OCI-M2 (cell line): ENCODE data around the gene LRGUK.

Experiments
- DNase-seq: peaks from one replicate; lab custom pipeline; 2025; ENCODE audit not compliant: unreplicated experiment; lab: John Stamatoyannopoulos, UW

LRGUK gene

GRCh38 chr7:134122980-134123379 is 4.2 kb upstream of the LRGUK start:
- no peak for DNase-seq

DNA sequence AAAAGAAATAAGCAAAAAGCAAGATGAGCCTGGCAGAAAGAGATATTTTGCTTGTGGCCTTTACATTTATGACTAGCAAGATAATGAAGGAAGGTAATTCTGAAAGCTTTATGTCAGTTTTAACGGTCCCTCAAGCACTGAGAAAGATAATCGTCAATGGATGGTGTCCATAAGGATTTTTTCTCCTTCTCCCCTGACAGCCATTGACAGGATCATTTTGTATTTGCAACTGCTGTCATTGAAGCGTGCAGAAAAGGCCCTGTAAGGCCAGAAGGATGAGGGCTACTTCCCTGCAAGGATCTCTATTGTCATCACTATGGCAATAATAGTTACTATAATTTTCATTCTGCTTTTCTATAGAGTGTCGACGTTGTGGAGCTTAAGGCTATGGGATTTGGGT is 994 bp upstream of the LRGUK start:
- no peak for DNase-seq

- DNase-seq = no peak
Observed at GRCh38 chr7:134126596-134126965, 559 bp upstream of the LRGUK start.

- DNase-seq = no peak
Observed at GRCh38 chr7:134128829-134129228, 1.7 kb downstream of the LRGUK start.

GRCh38 chr7:134129856-134130523 is 2.9 kb downstream of the LRGUK start:
- no peak for DNase-seq

DNA sequence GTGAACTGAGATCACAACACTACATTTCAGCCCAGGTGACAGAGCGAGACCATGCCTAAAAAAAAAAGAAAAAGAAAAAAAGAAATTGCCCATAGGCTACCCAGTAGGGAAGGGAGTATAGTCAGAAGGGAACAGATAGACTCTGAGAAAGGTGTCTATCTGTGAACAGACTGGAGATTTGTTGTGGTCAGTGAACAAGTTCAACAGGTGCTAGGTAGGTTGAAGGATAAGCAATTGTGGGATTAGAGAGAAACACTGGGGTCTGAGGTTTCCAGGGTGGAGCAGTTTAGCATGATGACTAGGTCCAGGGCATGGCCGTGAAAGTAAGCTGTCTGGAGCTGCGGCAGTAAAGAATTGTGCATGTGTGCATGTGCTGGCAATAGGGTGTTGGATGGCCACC is 6.9 kb downstream of the LRGUK start:
- no peak for DNase-seq

DNA sequence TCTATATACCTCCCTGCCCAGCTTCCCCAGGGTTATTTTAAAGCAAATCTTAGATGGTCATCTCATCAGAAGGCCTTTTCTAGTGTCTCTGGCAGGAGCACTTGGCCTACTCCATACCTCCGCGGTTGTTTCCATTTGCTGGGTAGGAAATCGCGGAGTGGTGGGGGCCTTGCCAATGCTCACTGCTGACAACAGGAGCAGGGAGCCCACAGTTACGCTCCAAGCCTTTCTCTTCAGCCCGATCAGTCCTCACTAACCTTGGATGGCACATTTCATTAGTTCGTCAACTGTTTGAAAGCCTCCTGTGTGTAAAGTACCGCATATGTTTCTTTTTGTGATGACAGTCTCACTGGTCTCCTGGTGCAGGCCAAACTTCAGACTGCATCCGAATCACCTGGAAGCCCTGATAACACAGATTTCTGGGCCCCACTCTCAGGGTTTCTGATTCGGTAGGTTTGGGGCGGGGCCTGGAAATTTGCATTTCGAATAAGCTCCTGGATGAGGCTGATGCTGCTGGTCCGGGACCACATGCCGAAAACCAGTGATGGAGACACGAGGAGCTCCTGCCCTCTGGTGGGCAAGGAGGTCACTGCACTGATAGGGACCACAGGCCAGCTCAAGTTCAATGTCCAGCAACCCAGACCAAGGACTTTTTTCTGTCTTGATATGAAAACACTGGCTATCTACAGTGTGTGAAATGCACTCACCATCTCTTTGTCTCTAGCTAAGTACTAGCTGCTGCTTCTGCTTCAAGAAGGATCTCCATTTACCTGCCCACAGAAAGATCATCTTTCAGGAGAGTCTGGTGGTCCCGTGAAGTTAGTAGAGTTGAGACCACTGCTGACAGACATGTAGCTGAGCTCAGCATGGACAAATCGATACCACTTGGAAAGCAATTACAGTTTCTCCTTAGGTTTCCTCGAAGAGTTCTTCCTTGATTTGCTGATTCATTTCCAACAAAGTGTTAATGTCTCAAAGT is 14.0 kb downstream of the LRGUK start:
- no peak for DNase-seq

GRCh38 chr7:134141868-134142264 is 14.7 kb downstream of the LRGUK start:
- no peak for DNase-seq

- no peak for DNase-seq
Observed at GRCh38 chr7:134153493-134154136, 26.5 kb downstream of the LRGUK start.

DNA sequence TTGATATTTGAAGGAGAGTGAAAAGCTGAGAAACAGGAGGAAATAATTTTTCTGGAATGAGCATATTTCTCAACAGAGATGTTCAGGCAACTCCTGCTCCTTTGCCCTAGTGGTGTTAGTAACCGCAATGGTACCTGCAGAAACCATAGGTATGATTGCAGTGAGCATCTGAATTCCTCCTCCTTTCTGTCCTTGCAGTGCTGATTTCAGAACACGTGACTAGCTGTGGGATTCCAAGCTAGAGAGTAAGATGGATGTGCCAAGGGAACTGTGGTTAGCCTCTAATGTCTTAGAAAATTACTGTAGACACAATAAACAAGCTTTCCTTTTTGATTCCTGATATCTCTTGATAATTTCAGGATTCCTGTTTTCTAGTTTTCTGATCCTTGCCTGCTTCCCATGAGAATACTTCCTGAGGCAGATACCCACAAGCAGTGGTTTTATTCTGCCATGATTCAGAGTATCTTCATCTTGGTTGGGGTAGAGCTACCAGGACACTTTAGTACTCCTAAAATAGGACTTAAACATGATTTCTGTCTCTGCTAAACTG is 27.5 kb downstream of the LRGUK start:
- DNase-seq = no peak

- no peak for DNase-seq
Observed at GRCh38 chr7:134155206-134155605, 28.1 kb downstream of the LRGUK start.

GRCh38 chr7:134155871-134156270 is 28.7 kb downstream of the LRGUK start:
- no peak for DNase-seq

DNA sequence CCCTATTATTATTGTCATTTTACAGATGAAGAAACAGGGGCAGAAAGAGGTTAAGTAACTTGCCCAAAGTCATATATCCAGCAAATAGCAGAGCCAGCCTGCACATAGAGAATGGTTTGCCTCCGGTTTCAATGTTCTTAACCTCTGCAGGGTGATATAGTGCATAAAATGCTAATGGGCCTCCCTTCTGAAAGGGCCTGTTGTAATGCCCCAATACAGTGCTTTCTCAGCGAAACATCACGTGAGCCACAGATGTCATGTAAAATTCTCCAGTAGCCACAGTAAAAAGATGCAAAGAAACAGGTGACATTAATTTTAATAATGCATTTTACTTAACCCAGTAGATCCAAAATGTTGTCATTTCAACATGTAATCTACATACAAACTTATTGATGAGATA is 38.1 kb downstream of the LRGUK start:
- DNase-seq = no peak

DNA sequence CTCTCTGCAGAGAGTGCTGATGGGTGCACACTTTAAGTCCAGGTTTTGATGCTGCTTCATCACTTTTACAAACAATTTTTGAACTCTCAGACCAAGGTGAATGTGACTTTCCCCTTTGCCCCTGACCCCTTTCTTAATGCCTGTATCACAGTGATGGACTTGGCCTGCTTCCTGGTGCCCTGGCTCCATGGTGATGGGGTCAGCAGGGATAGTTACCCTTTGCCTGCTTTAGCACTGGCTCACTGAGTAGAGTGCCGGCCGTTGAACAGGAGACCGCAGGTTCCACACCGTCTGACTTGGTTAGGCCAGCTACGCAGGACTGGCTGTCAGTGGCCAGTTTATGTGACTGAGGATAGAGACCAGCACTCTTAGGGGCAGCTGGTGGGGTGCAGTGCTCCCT is 40.1 kb downstream of the LRGUK start:
- no peak for DNase-seq

DNA sequence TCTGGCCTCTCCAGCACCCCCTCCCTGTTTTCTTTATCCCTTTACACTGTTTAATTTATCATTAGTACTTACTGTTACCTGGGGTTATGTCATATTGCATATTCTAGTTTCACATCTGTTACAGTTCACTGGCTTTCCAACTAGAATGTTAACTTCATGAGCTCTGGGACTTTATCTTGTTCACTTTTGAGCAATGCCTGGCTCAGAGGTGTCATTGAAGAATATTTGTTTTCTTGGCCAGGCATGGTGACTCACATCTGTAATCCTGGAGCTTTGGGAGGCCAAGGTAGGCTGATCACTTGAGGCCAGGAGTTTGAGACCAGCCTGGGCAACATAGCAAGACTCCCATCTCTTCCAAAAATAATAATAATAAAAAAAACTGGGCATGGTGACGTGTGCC is 40.7 kb downstream of the LRGUK start:
- no peak for DNase-seq

GRCh38 chr7:134174795-134175261 is 47.7 kb downstream of the LRGUK start:
- DNase-seq = no peak

DNA sequence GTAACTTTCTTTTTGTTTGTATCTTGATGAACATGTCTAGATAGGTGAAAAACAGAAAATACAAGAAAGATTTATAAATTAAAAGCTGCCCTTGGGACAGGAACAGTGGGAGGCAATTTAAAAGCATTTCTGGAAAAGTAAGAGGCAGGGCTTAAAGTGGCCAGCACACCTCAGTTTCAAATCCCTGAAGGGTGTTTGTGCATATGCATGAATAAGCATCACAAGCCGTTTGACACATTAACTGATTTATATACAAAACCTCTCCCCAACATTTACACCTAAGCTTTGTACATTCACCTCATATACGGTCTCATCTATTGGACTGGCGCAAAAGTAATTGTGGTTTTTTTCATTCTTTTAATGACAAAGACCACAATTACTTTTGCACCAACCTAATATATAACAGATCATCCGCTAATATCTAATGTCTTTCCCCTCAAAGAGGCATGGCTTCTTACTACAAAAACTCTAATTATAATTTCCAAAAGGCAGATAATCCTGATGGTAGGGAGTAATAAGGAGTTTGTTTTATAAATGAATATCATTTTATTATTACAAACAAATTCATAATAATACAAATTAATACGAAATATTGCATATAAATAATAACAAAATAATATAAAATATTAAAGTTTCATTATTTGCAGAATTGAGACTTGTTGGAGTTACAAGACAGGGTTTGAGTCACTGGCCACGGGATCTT is 48.3 kb downstream of the LRGUK start:
- DNase-seq = no peak

DNA sequence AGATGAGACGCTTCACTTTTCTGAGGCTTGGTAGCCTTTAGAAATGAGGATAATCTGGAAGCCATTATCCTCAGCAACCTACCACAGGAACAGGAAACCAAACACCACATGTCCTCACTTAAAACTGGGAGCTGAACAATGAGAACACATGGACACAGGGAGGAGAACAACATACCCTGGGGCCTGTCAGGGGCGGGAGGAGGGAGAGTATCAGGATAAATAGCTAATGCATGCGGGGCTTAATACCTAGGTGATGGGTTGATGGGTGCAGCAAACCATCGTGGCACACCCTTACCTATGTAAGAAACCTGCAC is 48.9 kb downstream of the LRGUK start:
- DNase-seq = no peak

GRCh38 chr7:134179036-134180011 is 52.2 kb downstream of the LRGUK start:
- DNase-seq = no peak

DNA sequence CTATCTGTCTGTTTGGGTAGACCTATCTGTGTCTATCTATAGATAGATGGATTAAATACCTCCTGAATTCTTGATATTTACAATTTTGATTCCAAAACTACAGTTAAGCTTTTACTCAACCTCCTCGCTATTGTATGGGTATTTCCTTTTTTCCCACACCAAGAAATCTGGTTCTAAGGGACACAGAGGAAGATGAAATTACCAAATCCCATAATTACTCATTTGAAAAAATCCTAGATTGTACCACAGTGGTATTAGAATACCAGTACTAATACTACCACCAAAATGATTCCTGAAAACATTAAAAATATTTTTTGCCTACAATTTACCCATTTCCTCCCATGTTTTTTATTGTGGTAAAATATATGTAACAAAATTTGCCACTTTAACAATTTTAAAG is 53.2 kb downstream of the LRGUK start:
- DNase-seq = no peak
